Fibroblast of the aortic adventitia (primary cell): ENCODE measurements around the gene MFSD6. TPM values are rescaled to one million over a fixed set of nuclear protein-coding genes. Genes with fewer than 3 reads are reported as not detected.

Experiments
- DNase-seq: peaks from one replicate; pipeline ENCODE4 v3.0.0-alpha.2; 2010; ENCODE audit warnings: low read depth
- H3K4me3 ChIP-seq: 2 replicates; pipeline ENCODE4 v1.5.1; 2011; ENCODE audit warnings: low read depth, mild to moderate bottlenecking, control low read depth, low read length, moderate library complexity
- CTCF ChIP-seq: IDR thresholded peaks from 2 replicates; pipeline ENCODE4 v1.5.1; 2011; ENCODE audit warnings: mild to moderate bottlenecking, low read length, control low read depth, inconsistent platforms; ENCODE audit not compliant: insufficient read depth
- total RNA-seq: library from RNA; depleted of rRNA; stranded (reverse); fragments of >200 nt; gene quantifications from 2 replicates; pipeline ENCODE4 v1.2.3, GENCODE V29; 2012; ENCODE audit warnings: low replicate concordance

MFSD6 gene
- total RNA-seq, 1 donor: 8.0 TPM

GRCh38 chr2:190519975-190520767 is 112.0 kb downstream of the MFSD6 start:
- DNase-seq: no peak
- no peak for TF ChIP-seq CTCF
- no peak overlapping the region for H3K4me3 ChIP-seq

- TF ChIP-seq CTCF: no peak
- DNase-seq: no peak
- H3K4me3 ChIP-seq: no peak overlapping the region
These were observed 116.8 kb downstream of the MFSD6 start for GRCh38 chr2:190524928-190525327.

GRCh38 chr2:190526105-190526750 is 118.1 kb downstream of the MFSD6 start:
- no peak overlapping the region for H3K4me3 ChIP-seq
- no peak for TF ChIP-seq CTCF
- DNase-seq: no peak

- H3K4me3 ChIP-seq: no peak overlapping the region
- no peak for TF ChIP-seq CTCF
- no peak for DNase-seq
These were observed 119.1 kb downstream of the MFSD6 start for GRCh38 chr2:190527214-190527613.

- no peak for DNase-seq
- H3K4me3 ChIP-seq: no peak overlapping the region
- no peak for TF ChIP-seq CTCF
These were observed 119.8 kb downstream of the MFSD6 start for GRCh38 chr2:190527918-190528317.

- H3K4me3 ChIP-seq: no peak overlapping the region
- TF ChIP-seq CTCF: no peak
- peak; percentile 92 for DNase-seq
These were observed 120.4 kb downstream of the MFSD6 start for GRCh38 chr2:190528521-190529001.
